Measurements from ENCODE around the gene SEMA3A.

GRCh38 chr7:83908526-83908925, 286.1 kb downstream of the SEMA3A start:
- no peak for TF ChIP-seq CTCF (IDR thresholded peaks at IDR 0.05)
- no peak for TF ChIP-seq POLR2A (IDR thresholded peaks at IDR 0.05)
- TF ChIP-seq POLR2AphosphoS5 (IDR thresholded peaks at IDR 0.05): no peak

Data from breast epithelium (tissue), 3 donors.